ENCODE results near the gene LRP1B. TPM values are rescaled to one million over a fixed set of nuclear protein-coding genes. Genes with fewer than 3 reads are reported as not detected.

Gene LRP1B
- total and polyA plus RNA-seq, 2 donors (not counting 1 experiment from before 2014, with no cell fraction given), result not detected

DNA sequence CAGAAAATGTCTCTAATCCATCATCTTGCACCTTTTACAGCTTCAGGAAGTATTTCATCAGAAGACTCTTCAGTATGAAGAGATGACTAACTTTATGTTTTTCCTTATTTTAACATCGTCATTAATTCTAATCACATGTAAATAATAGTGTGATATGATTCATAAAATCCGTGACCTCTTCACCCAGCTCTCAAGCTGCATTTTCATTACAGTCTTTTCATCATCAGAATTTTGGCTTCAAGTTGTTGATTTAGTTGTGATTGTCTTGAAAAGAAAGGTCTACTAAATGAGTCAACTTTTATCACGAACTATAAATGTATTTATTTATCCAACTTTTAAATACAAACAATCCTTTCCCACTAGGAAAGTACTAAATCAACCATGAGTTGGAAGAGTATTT, 410.3 kb downstream of the LRP1B start:
- H3K27ac ChIP-seq (ENCODE audit: low read length in 2 of 2), result no peak overlapping the region
- no peak overlapping the region for H3K4me2 ChIP-seq (replicated peaks; ENCODE audit: low read depth, low read length, poor library complexity, severe bottlenecking)
- H3K4me1 ChIP-seq (ENCODE audit: control insufficient read depth in 2 of 2, insufficient read depth in 2 of 2, low read length in 2 of 2), result no peaks in the 10 kb centered on the region
- intact Hi-C loops (cut with micrococcal nuclease), result no loop called here
- no peak for ATAC-seq (ENCODE audit: low read depth)
- Mint-ChIP-seq H3K4me3 (no peak overlapping the region), H3K4me1 (no peaks in the 10 kb centered on the region), H3K9me3 (ENCODE audit: insufficient read depth) (no peaks in the 10 kb centered on the region), H3K27ac (no peak overlapping the region), H3K27me3 (no peaks in the 10 kb centered on the region)
- no peak overlapping the region for H3K4me3 ChIP-seq (ENCODE audit: control extremely low read depth in 1 of 5, extremely low read depth in 1 of 5, insufficient read depth in 1 of 5, low read depth in 2 of 5, low read length in 4 of 5)
- WGBS (ENCODE audit: insufficient coverage), result no CpG with 5 or more reads among the region's 3 CpGs
- H3K79me2 ChIP-seq (ENCODE audit: control insufficient read depth, insufficient read depth, low read length), result no peaks in the 10 kb centered on the region
- H3K36me3 ChIP-seq (replicated peaks in 1 of 2; ENCODE audit: control extremely low read depth in 1 of 2, control insufficient read depth in 1 of 2, extremely low read depth in 1 of 2, insufficient read depth in 2 of 2, low read length in 1 of 2), result no peaks in the 10 kb centered on the region
- H3K9me3 ChIP-seq (ENCODE audit: control extremely low read depth in 1 of 3, control insufficient read depth in 2 of 3, insufficient read depth in 1 of 3, low read length in 2 of 3), result no peaks in the 10 kb centered on the region
- ChIA-PET POLR2A (no interaction called here), CTCF (no interaction called here)
- H3K27me3 ChIP-seq (replicated peaks in 1 of 4; ENCODE audit: control extremely low read depth in 1 of 4, control insufficient read depth in 3 of 4, insufficient read depth in 4 of 4, low read length in 3 of 4), result no peaks in the 10 kb centered on the region
- no peak overlapping the region for H2AFZ ChIP-seq (ENCODE audit: insufficient read depth, low read depth, low read length, poor library complexity, severe bottlenecking)
- no peak overlapping the region for H3K9ac ChIP-seq (ENCODE audit: low read length)
- H4K20me1 ChIP-seq (ENCODE audit: control insufficient read depth, insufficient read depth, low read length, poor library complexity, severe bottlenecking), result no peaks in the 10 kb centered on the region
- no peak for DNase-seq
- TF ChIP-seq EZH2 (IDR thresholded peaks at IDR 0.05; ENCODE audit: borderline replicate concordance, insufficient read depth, low read depth, low read length, poor library complexity, severe bottlenecking), result no peak
- TF ChIP-seq, protein P1, sequence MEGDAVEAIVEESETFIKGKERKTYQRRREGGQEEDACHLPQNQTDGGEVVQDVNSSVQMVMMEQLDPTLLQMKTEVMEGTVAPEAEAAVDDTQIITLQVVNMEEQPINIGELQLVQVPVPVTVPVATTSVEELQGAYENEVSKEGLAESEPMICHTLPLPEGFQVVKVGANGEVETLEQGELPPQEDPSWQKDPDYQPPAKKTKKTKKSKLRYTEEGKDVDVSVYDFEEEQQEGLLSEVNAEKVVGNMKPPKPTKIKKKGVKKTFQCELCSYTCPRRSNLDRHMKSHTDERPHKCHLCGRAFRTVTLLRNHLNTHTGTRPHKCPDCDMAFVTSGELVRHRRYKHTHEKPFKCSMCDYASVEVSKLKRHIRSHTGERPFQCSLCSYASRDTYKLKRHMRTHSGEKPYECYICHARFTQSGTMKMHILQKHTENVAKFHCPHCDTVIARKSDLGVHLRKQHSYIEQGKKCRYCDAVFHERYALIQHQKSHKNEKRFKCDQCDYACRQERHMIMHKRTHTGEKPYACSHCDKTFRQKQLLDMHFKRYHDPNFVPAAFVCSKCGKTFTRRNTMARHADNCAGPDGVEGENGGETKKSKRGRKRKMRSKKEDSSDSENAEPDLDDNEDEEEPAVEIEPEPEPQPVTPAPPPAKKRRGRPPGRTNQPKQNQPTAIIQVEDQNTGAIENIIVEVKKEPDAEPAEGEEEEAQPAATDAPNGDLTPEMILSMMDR (IDR thresholded peaks at IDR 0.05), result no peak

GRCh38 chr2:141714496-141714895, 416.3 kb downstream of the LRP1B start:
- TF ChIP-seq EZH2 (IDR thresholded peaks at IDR 0.05; ENCODE audit: borderline replicate concordance, insufficient read depth, low read depth, low read length, poor library complexity, severe bottlenecking), result no peak
- TF ChIP-seq, protein P1 (IDR thresholded peaks at IDR 0.05), result no peak
- Histone ChIP-seq H3K79me2 (ENCODE audit: control insufficient read depth, insufficient read depth, low read length) (no peaks in the 10 kb centered on the region), H3K4me2 (replicated peaks; ENCODE audit: low read depth, low read length, poor library complexity, severe bottlenecking) (no peak overlapping the region), H3K4me1 (ENCODE audit: control insufficient read depth in 2 of 2, insufficient read depth in 2 of 2, low read length in 2 of 2) (no peaks in the 10 kb centered on the region), H3K9me3 (ENCODE audit: control extremely low read depth in 1 of 3, control insufficient read depth in 2 of 3, insufficient read depth in 1 of 3, low read length in 2 of 3) (no peaks in the 10 kb centered on the region), H3K27ac (ENCODE audit: low read length in 2 of 2) (no peak overlapping the region), H3K27me3 (replicated peaks in 1 of 4; ENCODE audit: control extremely low read depth in 1 of 4, control insufficient read depth in 3 of 4, insufficient read depth in 4 of 4, low read length in 3 of 4) (no peaks in the 10 kb centered on the region), H3K36me3 (replicated peaks in 1 of 2; ENCODE audit: control extremely low read depth in 1 of 2, control insufficient read depth in 1 of 2, extremely low read depth in 1 of 2, insufficient read depth in 2 of 2, low read length in 1 of 2) (no peaks in the 10 kb centered on the region), H2AFZ (ENCODE audit: insufficient read depth, low read depth, low read length, poor library complexity, severe bottlenecking) (no peak overlapping the region), H3K9ac (ENCODE audit: low read length) (no peak overlapping the region), H3K4me3 (ENCODE audit: control extremely low read depth in 1 of 5, extremely low read depth in 1 of 5, insufficient read depth in 1 of 5, low read depth in 2 of 5, low read length in 4 of 5) (no peak overlapping the region), H4K20me1 (ENCODE audit: control insufficient read depth, insufficient read depth, low read length, poor library complexity, severe bottlenecking) (no peaks in the 10 kb centered on the region)
- intact Hi-C loops (cut with micrococcal nuclease), result no loop called here
- 88% methylated on average over 1 of the region's 1 CpG for WGBS (ENCODE audit: insufficient coverage)
- Mint-ChIP-seq H3K4me1 (no peaks in the 10 kb centered on the region), H3K4me3 (no peak overlapping the region), H3K27me3 (no peaks in the 10 kb centered on the region), H3K9me3 (ENCODE audit: insufficient read depth) (no peaks in the 10 kb centered on the region), H3K27ac (no peak overlapping the region)
- ChIA-PET POLR2A (no interaction called here), CTCF (no interaction called here)
- DNase-seq (no peak), ATAC-seq (ENCODE audit: low read depth) (no peak)
